ENCODE measurements around the gene TPM1. TPM values are rescaled to one million over a fixed set of nuclear protein-coding genes. Genes with fewer than 3 reads are reported as not detected.
A peak's percentile ranks its signal among the peaks of the same experiment; 100 is the strongest.

TPM1 gene
- total RNA-seq, 1 experiment from 2014 or later = 174 TPM

- Histone ChIP-seq H3K4me1 (replicated peaks; ENCODE audit: insufficient read depth) (peaks cover 63% of the 10 kb centered on the region), H3K4me3 (peak overlapping the region; percentile 80), H3K9me2 (ENCODE audit: insufficient read depth) (no peaks in the 10 kb centered on the region), H3K27ac (peak overlapping the region; percentile 93), H3K36me3 (ENCODE audit: low read depth) (peaks cover 36% of the 10 kb centered on the region; the same call in 1 of the 2 replicates), H3K4me2 (peak overlapping the region; percentile 98), H3F3A (ENCODE audit: insufficient read depth, low read depth) (peaks cover 37% of the 10 kb centered on the region), H3K27me3 (ENCODE audit: insufficient read depth, low read depth) (no peaks in the 10 kb centered on the region), H4K20me1 (ENCODE audit: insufficient read depth) (peaks cover 7% of the 10 kb centered on the region), H3K79me2 (ENCODE audit: low read depth) (peaks cover 63% of the 10 kb centered on the region), H2AFZ (peak overlapping the region; percentile 33; the same call in 1 of the 2 replicates), H3K9me3 (ENCODE audit: insufficient read depth, low read depth) (no peaks in the 10 kb centered on the region)
- CTCF ChIA-PET = no interaction called here
- no peak for TF ChIP-seq CTCF (conservative IDR thresholded peaks at IDR 0.05)
- TF ChIP-seq EZH2 (IDR thresholded peaks at IDR 0.05; ENCODE audit: low read depth) = no peak
- TSS peak; percentile 52 for BruUV-seq (replicated peaks)
- POLR2A ChIA-PET (ENCODE audit: unreplicated experiment) = interaction anchor here (0.5 to 0.6 kb wide), 2 partner anchors 146 to 358 kb away, joined by 3 to 11 read pairs; partner anchors contain the start of gene RAB8B
- DNase-seq = no peak
- intact Hi-C loops (cut with micrococcal nuclease; ENCODE audit: unreplicated experiment) = loop anchor here (1.0 to 10.0 kb wide), 4 partner anchors 118 to 438 kb away; no protein-coding TSS in a partner anchor
These were observed 359 bp downstream of the TPM1 start for GRCh38 chr15:63042877-63043334.

GRCh38 chr15:63043335-63044076, 959 bp downstream of the TPM1 start:
- no peaks in the 10 kb centered on the region for H3K27me3 ChIP-seq (ENCODE audit: insufficient read depth, low read depth)
- H3K4me2 ChIP-seq = peak overlapping the region; percentile 98
- H2AFZ ChIP-seq = peak overlapping the region; percentile 33; the same call in 1 of the 2 replicates
- H3K9me3 ChIP-seq (ENCODE audit: insufficient read depth, low read depth) = no peaks in the 10 kb centered on the region
- peak overlapping the region; percentile 93 for H3K27ac ChIP-seq
- ChIA-PET CTCF (no interaction called here), POLR2A (ENCODE audit: unreplicated experiment) (interaction anchor here (0.5 kb wide), 1 partner anchor 147 kb away, joined by 40 read pairs; no protein-coding TSS in a partner anchor)
- intact Hi-C loops (cut with micrococcal nuclease; ENCODE audit: unreplicated experiment) = loop anchor here (10.0 kb wide), 2 partner anchors 119 to 439 kb away; no protein-coding TSS in a partner anchor
- no peak for DNase-seq
- peaks cover 64% of the 10 kb centered on the region for H3K79me2 ChIP-seq (ENCODE audit: low read depth)
- BruUV-seq (replicated peaks) = no TSS peak
- peaks cover 36% of the 10 kb centered on the region; the same call in 1 of the 2 replicates for H3K36me3 ChIP-seq (ENCODE audit: low read depth)
- peaks cover 7% of the 10 kb centered on the region for H4K20me1 ChIP-seq (ENCODE audit: insufficient read depth)
- H3K4me1 ChIP-seq (replicated peaks; ENCODE audit: insufficient read depth) = peaks cover 57% of the 10 kb centered on the region
- H3F3A ChIP-seq (ENCODE audit: insufficient read depth, low read depth) = peaks cover 37% of the 10 kb centered on the region
- TF ChIP-seq CTCF (conservative IDR thresholded peaks at IDR 0.05) (no peak), EZH2 (IDR thresholded peaks at IDR 0.05; ENCODE audit: low read depth) (no peak)
- peak overlapping the region; percentile 80 for H3K4me3 ChIP-seq
- no peaks in the 10 kb centered on the region for H3K9me2 ChIP-seq (ENCODE audit: insufficient read depth)

- no peaks in the 10 kb centered on the region for H3K27me3 ChIP-seq (ENCODE audit: insufficient read depth, low read depth)
- CTCF ChIA-PET = no interaction called here
- no peak for TF ChIP-seq EZH2 (IDR thresholded peaks at IDR 0.05; ENCODE audit: low read depth)
- TF ChIP-seq CTCF (conservative IDR thresholded peaks at IDR 0.05) = no peak
- no peaks in the 10 kb centered on the region for H3K9me3 ChIP-seq (ENCODE audit: insufficient read depth, low read depth)
- H2AFZ ChIP-seq = no peak overlapping the region
- BruUV-seq (replicated peaks) = TSS peak; percentile 13
- H3K4me2 ChIP-seq = peak overlapping the region; percentile 98
- H4K20me1 ChIP-seq (ENCODE audit: insufficient read depth) = peaks cover 7% of the 10 kb centered on the region
- H3K36me3 ChIP-seq (ENCODE audit: low read depth) = peaks cover 36% of the 10 kb centered on the region; the same call in 1 of the 2 replicates
- H3K79me2 ChIP-seq (ENCODE audit: low read depth) = peaks cover 71% of the 10 kb centered on the region
- no peaks in the 10 kb centered on the region for H3K9me2 ChIP-seq (ENCODE audit: insufficient read depth)
- no peak for DNase-seq
- POLR2A ChIA-PET (ENCODE audit: unreplicated experiment) = interaction anchor here (0.5 to 0.7 kb wide), 3 partner anchors 22 to 1523 kb away, joined by 3 to 40 read pairs (median 4); no protein-coding TSS in a partner anchor
- H3K4me3 ChIP-seq = peak overlapping the region; percentile 80
- H3K27ac ChIP-seq = peak overlapping the region; percentile 93
- intact Hi-C loops (cut with micrococcal nuclease; ENCODE audit: unreplicated experiment) = loop anchor here (10.0 kb wide), 2 partner anchors 119 to 439 kb away; no protein-coding TSS in a partner anchor
- H3F3A ChIP-seq (ENCODE audit: insufficient read depth, low read depth) = peaks cover 43% of the 10 kb centered on the region
- H3K4me1 ChIP-seq (replicated peaks; ENCODE audit: insufficient read depth) = peaks cover 59% of the 10 kb centered on the region
These were observed 1.6 kb downstream of the TPM1 start for GRCh38 chr15:63044077-63044644.

All from PC-9 (cell line).